Activated CD4-positive, alpha-beta T cell treated with anti-CD3 and anti-CD28 coated beads, Interleukin-2, amount 50 U/mL, for 4 hours (primary cell): ENCODE measurements around the gene THOC6.
"Not testable (repeated sequence)": the region's sequence is repeated elsewhere in the genome, so short reads cannot be mapped to it uniquely, and the experiment has no call there.

ENCODE experiments used
- DNase-seq, 2 experiments: peaks; one replicate each; pipeline ENCODE4 v3.0.0-alpha.2; 2020

The THOC6 gene

GRCh38 chr16:3075523-3075915, 51.7 kb downstream of the THOC6 start:
- DNase-seq = no peak

- not testable (repeated sequence) for DNase-seq
These were observed 52.1 kb downstream of the THOC6 start for GRCh38 chr16:3075946-3076345.

- DNase-seq = no peak
These were observed 52.7 kb downstream of the THOC6 start for GRCh38 chr16:3076577-3076976.
